Activated naive CD4-positive, alpha-beta T cell treated with anti-CD3 and anti-CD28 coated beads for 36 hours (primary cell): ENCODE results near the gene MCHR2. TPM values are rescaled to one million over a fixed set of nuclear protein-coding genes. Genes with fewer than 3 reads are reported as not detected.

Source experiments
- CTCF ChIA-PET: fragments of 350-600 bp; sonication (Branson Sonifier 250); formaldehyde crosslinking; loops from one replicate; lab custom pipeline; 2021; ENCODE audit warnings: antibody characterized with exemption; lab: Charles Lee
- DNase-seq: peaks from one replicate; pipeline ENCODE4 v3.0.0-alpha.2; 2020
- H3K27ac Mint-ChIP-seq: one replicate; pipeline ENCODE4 v1.8.0; 2021; ENCODE audit warnings: mild to moderate bottlenecking, mixed read lengths
- H3K27me3 Mint-ChIP-seq: one replicate; pipeline ENCODE4 v1.8.0; 2021; ENCODE audit warnings: low read depth, mixed read lengths
- H3K36me3 Mint-ChIP-seq: one replicate; pipeline ENCODE4 v1.8.0; 2021; ENCODE audit warnings: low read depth, mixed read lengths
- H3K4me1 Mint-ChIP-seq: one replicate; pipeline ENCODE4 v1.8.0; 2021; ENCODE audit warnings: low read depth, mixed read lengths
- H3K4me3 Mint-ChIP-seq: one replicate; pipeline ENCODE4 v1.8.0; 2021; ENCODE audit warnings: mild to moderate bottlenecking, moderate library complexity, mixed read lengths
- H3K9me3 Mint-ChIP-seq: one replicate; pipeline ENCODE4 v1.8.0; 2021; ENCODE audit warnings: mixed read lengths
- intact Hi-C: fragments of 100-400 bp; cut with micrococcal nuclease; formaldehyde crosslinking; loops from one replicate; pipeline ENCODE4 v1.15.1; 2023
- total RNA-seq, 2 experiments: library from RNA; stranded (reverse); gene quantifications; one replicate each; pipeline ENCODE4 v1.2.3, GENCODE V29; 2021

The MCHR2 gene
- total RNA-seq, 2 experiments from 2014 or later: not detected

- H3K4me1 Mint-ChIP-seq: no peaks in the 10 kb centered on the region
- H3K36me3 Mint-ChIP-seq: no peaks in the 10 kb centered on the region
- no peak overlapping the region for H3K27ac Mint-ChIP-seq
- H3K9me3 Mint-ChIP-seq: no peaks in the 10 kb centered on the region
- no peak overlapping the region for H3K4me3 Mint-ChIP-seq
- CTCF ChIA-PET: interaction anchor here (1.0 kb wide), 1 partner anchor 19 kb away, joined by 5 read pairs; no protein-coding TSS in a partner anchor
- peaks cover 6% of the 10 kb centered on the region for H3K27me3 Mint-ChIP-seq
- DNase-seq: no peak
- intact Hi-C loops: no loop called here
Measured at GRCh38 chr6:99887066-99887465, 107.0 kb downstream of the MCHR2 start.

- intact Hi-C loops: no loop called here
- Mint-ChIP-seq H3K4me1 (no peaks in the 10 kb centered on the region), H3K27me3 (peaks cover 6% of the 10 kb centered on the region), H3K9me3 (no peaks in the 10 kb centered on the region), H3K36me3 (no peaks in the 10 kb centered on the region), H3K27ac (no peak overlapping the region), H3K4me3 (no peak overlapping the region)
- CTCF ChIA-PET: interaction anchor here (1.6 kb wide), 1 partner anchor 17 kb away, joined by 5 read pairs; no protein-coding TSS in a partner anchor
- no peak for DNase-seq
Measured at GRCh38 chr6:99885051-99885450, 109.0 kb downstream of the MCHR2 start.

GRCh38 chr6:99882128-99882702, 111.8 kb downstream of the MCHR2 start:
- Mint-ChIP-seq H3K27ac (no peak overlapping the region), H3K9me3 (no peaks in the 10 kb centered on the region), H3K36me3 (no peaks in the 10 kb centered on the region), H3K4me3 (no peak overlapping the region), H3K27me3 (peaks cover 3% of the 10 kb centered on the region), H3K4me1 (no peaks in the 10 kb centered on the region)
- no peak for DNase-seq
- intact Hi-C loops: no loop called here
- CTCF ChIA-PET: interaction anchor here (0.6 to 1.5 kb wide), 2 partner anchors 14 to 120 kb away, joined by 3 to 4 read pairs; no protein-coding TSS in a partner anchor

GRCh38 chr6:99879431-99879830, 114.6 kb downstream of the MCHR2 start:
- intact Hi-C loops: no loop called here
- no peaks in the 10 kb centered on the region for H3K4me1 Mint-ChIP-seq
- no peak overlapping the region for H3K27ac Mint-ChIP-seq
- CTCF ChIA-PET: no interaction called here
- no peak overlapping the region for H3K4me3 Mint-ChIP-seq
- DNase-seq: no peak
- no peaks in the 10 kb centered on the region for H3K9me3 Mint-ChIP-seq
- peaks cover 8% of the 10 kb centered on the region for H3K27me3 Mint-ChIP-seq
- no peaks in the 10 kb centered on the region for H3K36me3 Mint-ChIP-seq

GRCh38 chr6:99875068-99875467, 119.0 kb downstream of the MCHR2 start:
- Mint-ChIP-seq H3K4me3 (no peak overlapping the region), H3K27me3 (peaks cover 20% of the 10 kb centered on the region), H3K36me3 (no peaks in the 10 kb centered on the region), H3K9me3 (no peaks in the 10 kb centered on the region), H3K27ac (no peak overlapping the region), H3K4me1 (no peaks in the 10 kb centered on the region)
- no peak for DNase-seq
- CTCF ChIA-PET: no interaction called here
- intact Hi-C loops: no loop called here

- Mint-ChIP-seq H3K36me3 (no peaks in the 10 kb centered on the region), H3K4me3 (no peak overlapping the region), H3K27ac (no peak overlapping the region), H3K4me1 (peaks cover 5% of the 10 kb centered on the region), H3K9me3 (no peaks in the 10 kb centered on the region), H3K27me3 (peaks cover 28% of the 10 kb centered on the region)
- intact Hi-C loops: no loop called here
- CTCF ChIA-PET: no interaction called here
- no peak for DNase-seq
Measured at GRCh38 chr6:99873084-99873483, 120.9 kb downstream of the MCHR2 start.

- Mint-ChIP-seq H3K9me3 (no peaks in the 10 kb centered on the region), H3K27me3 (peaks cover 31% of the 10 kb centered on the region), H3K4me1 (peaks cover 5% of the 10 kb centered on the region), H3K36me3 (no peaks in the 10 kb centered on the region), H3K27ac (no peak overlapping the region), H3K4me3 (no peak overlapping the region)
- CTCF ChIA-PET: no interaction called here
- no peak for DNase-seq
- intact Hi-C loops: no loop called here
Measured at GRCh38 chr6:99871641-99872040, 122.4 kb downstream of the MCHR2 start.
